ENCODE measurements around the gene MLST8. TPM values are rescaled to one million over a fixed set of nuclear protein-coding genes. Genes with fewer than 3 reads are reported as not detected.

The MLST8 gene
- 38.1 to 52.1 TPM (median 49.1 TPM) in 5 replicates for total RNA-seq (2022; extraction: Qiagen RNA extraction; ENCODE audit: low read depth)

GRCh38 chr16:2205104-2205966 lies at the start of gene MLST8:
TSS of gene MLST8 (plus strand) at chr16:2205454. CDS start at chr16:2206086, 632 bp downstream.

DNA sequence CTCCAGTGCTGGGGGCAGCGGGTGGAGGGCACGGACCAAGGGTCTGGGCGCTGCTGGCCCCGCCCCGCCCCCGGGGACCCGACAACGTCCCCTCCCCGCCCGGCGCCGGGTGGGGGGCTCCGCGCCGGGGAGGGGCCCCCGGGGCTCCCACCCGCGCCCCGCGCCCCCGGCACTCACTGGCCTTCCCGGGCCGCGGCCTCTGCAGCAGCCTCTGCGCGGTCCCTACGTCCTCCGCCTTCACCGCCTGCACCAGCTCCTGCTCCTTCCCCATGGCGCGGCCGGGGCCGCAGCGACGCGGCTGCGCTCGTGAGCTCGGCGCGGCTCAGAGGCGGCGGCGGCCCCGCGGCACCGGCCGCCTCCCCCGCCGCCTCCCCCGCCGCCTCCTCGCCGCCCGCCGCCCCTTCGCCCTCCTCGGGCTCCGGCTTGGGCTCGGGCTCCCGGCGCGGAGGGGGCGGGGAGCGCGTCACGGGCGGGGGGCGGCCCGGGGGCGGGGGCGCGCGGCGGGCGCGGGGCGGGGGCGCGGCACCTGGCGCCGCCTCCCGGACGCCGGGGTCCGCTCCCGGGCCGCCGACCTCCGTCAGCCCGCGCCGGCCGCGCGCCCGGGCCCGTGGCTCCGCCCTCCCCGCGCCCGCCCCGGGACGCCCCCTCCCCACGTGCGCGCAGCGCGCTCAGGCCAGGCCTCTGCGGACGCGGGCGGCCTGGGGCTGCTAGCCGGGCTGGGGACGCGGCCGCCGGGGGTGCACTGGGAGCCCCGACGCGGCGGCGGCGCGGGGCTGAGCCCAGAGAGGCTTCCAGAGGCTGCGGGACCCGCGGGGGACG lies 8.9 kb upstream of the MLST8 start, which contains the start of gene CASKIN1:
Gene CASKIN1 (minus strand): TSS at position 444 of the 819 bp plus-strand sequence. CDS start 173 bp downstream, at position 271.

DNA sequence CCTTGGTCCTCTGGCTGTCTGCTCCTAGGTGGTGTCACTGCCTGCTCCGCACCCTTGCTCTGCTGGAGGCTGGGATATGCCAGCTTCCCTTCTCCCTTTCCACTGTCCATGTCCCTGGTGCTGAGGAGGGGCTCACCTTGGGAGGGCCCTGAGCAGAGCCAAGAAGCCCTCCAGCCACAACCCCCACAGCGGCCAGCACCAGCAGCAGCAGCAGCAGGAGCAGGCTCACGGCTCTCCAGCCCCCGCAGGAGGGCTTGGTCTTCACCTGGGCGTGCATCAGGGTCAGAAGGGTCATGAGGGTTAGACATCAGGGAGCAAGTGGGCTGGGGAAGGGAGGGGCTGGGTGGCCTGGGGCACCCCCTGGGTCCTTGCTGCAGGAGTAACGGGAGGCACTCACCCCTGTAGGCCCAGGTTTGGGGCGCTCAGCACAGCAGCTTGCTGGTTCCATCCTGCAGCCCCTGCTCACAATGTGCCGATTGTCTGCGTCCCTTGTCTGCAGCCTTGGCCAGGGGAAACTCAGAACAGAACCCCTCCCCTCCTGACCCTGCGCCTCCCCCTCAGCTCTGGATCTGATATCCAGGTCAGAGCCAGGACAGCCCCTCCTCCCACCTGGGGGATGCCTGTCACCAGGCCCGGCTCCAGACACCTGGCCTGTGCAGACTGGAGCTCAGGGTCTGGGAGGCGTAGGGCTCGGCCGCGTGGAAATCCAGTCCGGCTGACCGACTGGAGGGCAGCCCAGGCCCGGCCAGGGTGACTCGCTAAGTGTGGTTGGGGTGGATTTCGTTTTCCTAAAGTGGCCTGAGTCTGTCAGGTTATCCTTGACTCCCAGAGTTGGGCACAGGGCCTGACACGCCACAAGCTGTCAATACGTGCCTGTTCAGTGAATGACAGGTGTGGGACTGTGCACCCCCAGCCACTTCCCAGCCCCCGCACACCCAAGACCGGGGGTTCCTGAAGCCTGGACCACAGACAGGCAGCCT lies 5.4 kb downstream of the MLST8 start, which contains the start of gene BRICD5:
Gene BRICD5 (minus strand): TSS at position 478 of the 980 bp plus-strand sequence. CDS start 30 bp downstream, at position 448.

DNA sequence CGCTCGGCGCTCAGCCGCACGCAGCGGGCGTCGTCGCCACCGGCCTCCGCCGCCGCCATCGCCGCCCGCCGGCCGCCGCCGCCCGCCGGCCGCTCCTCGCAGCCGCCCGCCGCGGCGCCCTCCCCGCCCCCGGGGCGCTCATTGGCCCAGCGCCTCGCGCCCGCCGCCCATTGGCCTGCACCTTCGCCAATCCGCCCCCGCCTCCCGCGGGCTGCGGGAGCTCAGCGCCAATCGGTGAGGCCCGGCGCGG lies 9.4 kb downstream of the MLST8 start, which contains the start of gene PGP:
Gene PGP (minus strand): TSS at position 122 of the 250 bp plus-strand sequence. CDS start 63 bp downstream, at position 59.

DNA sequence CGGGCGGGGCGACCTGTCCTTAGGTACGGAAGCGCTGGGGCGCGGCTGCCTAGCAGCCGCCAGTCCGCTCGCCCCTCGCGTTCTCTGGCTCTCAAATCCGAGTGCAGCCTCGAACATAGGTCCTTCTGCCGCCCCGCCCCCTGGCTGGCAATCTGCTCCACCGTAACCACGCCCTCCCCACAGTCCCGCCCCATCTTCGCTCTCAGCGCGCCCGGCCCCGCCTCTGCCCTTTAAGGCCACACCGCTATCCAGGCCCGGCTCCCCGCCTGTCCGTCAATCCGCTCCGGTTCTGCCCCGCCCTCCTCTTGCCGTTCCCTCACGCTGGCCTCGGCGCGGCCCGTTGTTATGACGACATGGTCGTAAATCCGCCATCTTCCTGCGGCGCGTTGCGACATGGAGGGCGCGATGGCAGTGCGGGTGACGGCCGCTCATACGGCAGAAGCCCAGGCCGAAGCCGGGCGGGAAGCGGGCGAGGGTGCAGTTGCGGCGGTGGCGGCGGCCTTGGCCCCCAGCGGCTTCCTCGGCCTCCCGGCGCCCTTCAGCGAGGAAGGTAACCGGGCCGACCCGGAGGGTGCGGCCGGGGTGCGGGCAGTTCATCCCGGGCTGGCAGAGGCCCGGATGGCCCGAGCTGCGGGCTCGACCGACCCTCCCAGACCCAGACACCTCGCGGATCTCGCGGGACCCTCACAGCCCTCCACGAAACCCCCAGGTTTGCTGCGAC lies 18.1 kb downstream of the MLST8 start, which contains the start of gene E4F1:
Gene E4F1 (plus strand): TSS at position 371 of the 721 bp plus-strand sequence. CDS start 23 bp downstream, at position 394.

DNA sequence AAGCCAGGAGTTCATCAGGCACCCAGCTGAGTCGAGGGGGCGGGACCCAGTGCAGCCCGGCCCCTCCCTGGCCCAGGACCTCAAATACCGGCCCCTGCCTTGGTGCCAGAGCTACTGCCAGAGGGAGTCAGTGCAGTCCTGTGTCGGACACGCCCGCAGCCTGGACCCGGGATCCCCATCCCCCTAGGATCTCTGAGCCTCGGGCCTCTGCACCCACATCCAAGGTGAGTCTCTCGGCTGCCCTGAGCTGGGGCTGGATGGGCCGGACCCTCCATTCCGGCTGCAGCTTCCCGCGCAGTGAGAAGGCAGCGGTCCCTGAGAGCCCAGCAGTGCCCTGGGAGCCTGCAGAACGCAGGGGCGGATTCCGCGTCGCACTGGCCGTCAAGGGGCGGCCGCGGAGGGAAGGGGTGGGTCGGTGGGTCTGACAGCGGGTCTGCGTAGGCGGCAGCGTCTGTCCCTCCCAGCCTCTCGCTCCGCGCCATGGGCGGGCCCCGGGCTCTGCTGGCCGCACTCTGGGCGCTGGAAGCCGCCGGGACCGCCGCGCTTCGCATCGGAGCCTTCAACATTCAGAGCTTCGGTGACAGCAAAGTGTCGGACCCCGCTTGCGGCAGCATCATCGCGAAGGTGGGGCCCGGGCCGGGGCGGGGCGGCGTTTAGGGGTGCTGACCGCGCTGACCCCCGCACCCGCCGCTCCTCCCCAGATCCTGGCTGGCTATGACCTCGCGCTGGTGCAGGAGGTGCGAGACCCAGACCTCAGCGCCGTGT lies 31.3 kb downstream of the MLST8 start, which contains the start of gene DNASE1L2:
Gene DNASE1L2 (plus strand): TSS at position 108 of the 765 bp plus-strand sequence. CDS start 373 bp downstream, at position 481.

DNA sequence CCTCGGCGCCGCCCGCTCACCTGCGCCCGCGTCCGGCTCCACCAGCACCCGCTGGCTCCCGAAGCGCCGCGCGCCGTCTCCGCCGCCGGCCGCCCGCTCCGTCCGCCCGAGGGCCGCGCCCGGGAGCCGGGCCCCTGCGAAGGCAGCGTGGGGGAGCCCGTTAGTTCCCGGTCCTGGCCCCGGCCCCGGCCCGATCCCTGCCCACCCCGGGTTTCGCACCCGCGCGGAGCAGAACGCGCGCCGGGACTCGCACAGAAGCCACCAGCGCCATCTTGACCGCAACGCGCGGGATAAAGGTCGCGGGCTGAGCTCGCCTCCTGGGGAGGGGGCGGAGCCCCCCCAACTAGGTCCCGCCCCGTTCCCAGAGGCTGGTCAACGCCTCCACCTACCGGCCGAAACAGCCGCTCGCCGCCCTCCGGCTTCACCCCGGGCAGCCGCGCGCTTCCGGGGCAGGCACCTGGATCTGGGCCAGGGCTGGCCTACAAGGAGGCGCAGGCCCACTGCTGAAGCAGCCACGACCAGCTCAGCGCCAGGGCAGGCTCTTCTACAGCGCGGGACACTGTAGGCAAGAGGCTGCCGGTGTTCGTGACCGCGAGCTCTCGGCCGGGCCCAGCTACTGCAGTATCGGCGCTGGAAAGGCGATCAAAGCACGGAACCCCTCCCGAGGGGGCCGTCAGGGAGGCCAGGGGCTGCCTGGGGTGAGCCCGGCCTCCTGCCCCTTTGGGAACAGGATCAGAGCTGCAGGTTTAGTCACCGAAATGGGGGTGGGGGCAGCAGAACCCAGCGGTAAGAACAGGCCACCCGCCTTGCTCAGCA lies 46.2 kb downstream of the MLST8 start, which contains the start of gene ECI1:
Gene ECI1 (minus strand): TSS at position 292 of the 816 bp plus-strand sequence. CDS start 21 bp downstream, at position 271.

Other genes starting within 250 kb of the MLST8 start
- 238 to 320 TPM (median 255 TPM) in 5 replicates for gene NDUFB10, start 245.9 kb upstream of the MLST8 start, total RNA-seq (2022; extraction: Qiagen RNA extraction; ENCODE audit: low read depth)
- gene RPS2, start 240.6 kb upstream of the MLST8 start, total RNA-seq (2022; extraction: Qiagen RNA extraction; ENCODE audit: low read depth), result 4,023 to 5,272 TPM (median 5,225 TPM) in 5 replicates
- gene RNF151, start 238.6 kb upstream of the MLST8 start, total RNA-seq (2022; extraction: Qiagen RNA extraction; ENCODE audit: low read depth), result not detected in 5 replicates
- gene TBL3, start 233.4 kb upstream of the MLST8 start, total RNA-seq (2022; extraction: Qiagen RNA extraction; ENCODE audit: low read depth), result 28.5 to 41.0 TPM (median 37.8 TPM) in 5 replicates
- 0.25 to 0.58 TPM (median 0.37 TPM) in 3 of 5 replicates, not detected in the others for gene NOXO1, start 224.0 kb upstream of the MLST8 start, total RNA-seq (2022; extraction: Qiagen RNA extraction; ENCODE audit: low read depth)
- 21.9 to 49.2 TPM (median 39.8 TPM) in 5 replicates for gene GFER, start 221.3 kb upstream of the MLST8 start, total RNA-seq (2022; extraction: Qiagen RNA extraction; ENCODE audit: low read depth)
- 5.5 to 8.3 TPM (median 8.1 TPM) in 5 replicates for gene SYNGR3, start 215.5 kb upstream of the MLST8 start, total RNA-seq (2022; extraction: Qiagen RNA extraction; ENCODE audit: low read depth)
- gene ZNF598, start 195.6 kb upstream of the MLST8 start, total RNA-seq (2022; extraction: Qiagen RNA extraction; ENCODE audit: low read depth), result 43.7 to 60.1 TPM (median 56.5 TPM) in 5 replicates
- gene NPW, start 185.7 kb upstream of the MLST8 start, total RNA-seq (2022; extraction: Qiagen RNA extraction; ENCODE audit: low read depth), result 0.44 to 1.7 TPM (median 0.85 TPM) in 5 replicates
- gene NHERF2, start 178.6 kb upstream of the MLST8 start, total RNA-seq (2022; extraction: Qiagen RNA extraction; ENCODE audit: low read depth), result 48.2 to 73.8 TPM (median 68.4 TPM) in 5 replicates
- gene NTHL1, start 157.6 kb upstream of the MLST8 start, total RNA-seq (2022; extraction: Qiagen RNA extraction; ENCODE audit: low read depth), result 37.9 to 51.7 TPM (median 44.3 TPM) in 5 replicates
- gene TSC2, start 157.5 kb upstream of the MLST8 start, total RNA-seq (2022; extraction: Qiagen RNA extraction; ENCODE audit: low read depth), result 30.8 to 44.5 TPM (median 43.0 TPM) in 5 replicates
- gene PKD1, start 69.6 kb upstream of the MLST8 start, total RNA-seq (2022; extraction: Qiagen RNA extraction; ENCODE audit: low read depth), result 36.9 to 55.8 TPM (median 48.0 TPM) in 5 replicates
- 2.4 to 4.9 TPM (median 2.9 TPM) in 5 replicates for gene RAB26, start 56.8 kb upstream of the MLST8 start, total RNA-seq (2022; extraction: Qiagen RNA extraction; ENCODE audit: low read depth)
- gene TRAF7, start 49.7 kb upstream of the MLST8 start, total RNA-seq (2022; extraction: Qiagen RNA extraction; ENCODE audit: low read depth), result 37.1 to 58.7 TPM (median 50.7 TPM) in 5 replicates
- 0.35 to 0.55 TPM (median 0.45 TPM) in 5 replicates for gene CASKIN1, start 8.8 kb upstream of the MLST8 start, total RNA-seq (2022; extraction: Qiagen RNA extraction; ENCODE audit: low read depth)
- gene BRICD5, start 5.4 kb downstream of the MLST8 start, total RNA-seq (2022; extraction: Qiagen RNA extraction; ENCODE audit: low read depth), result 3.6 to 6.2 TPM (median 5.0 TPM) in 5 replicates
- 18.4 to 32.7 TPM (median 32.3 TPM) in 5 replicates for gene PGP, start 9.4 kb downstream of the MLST8 start, total RNA-seq (2022; extraction: Qiagen RNA extraction; ENCODE audit: low read depth)
- 15.7 to 26.0 TPM (median 24.9 TPM) in 5 replicates for gene E4F1, start 18.1 kb downstream of the MLST8 start, total RNA-seq (2022; extraction: Qiagen RNA extraction; ENCODE audit: low read depth)
- 0.80 to 1.7 TPM (median 1.6 TPM) in 5 replicates for gene DNASE1L2, start 31.0 kb downstream of the MLST8 start, total RNA-seq (2022; extraction: Qiagen RNA extraction; ENCODE audit: low read depth)
- 47.7 to 92.0 TPM (median 91.2 TPM) in 5 replicates for gene ECI1, start 46.1 kb downstream of the MLST8 start, total RNA-seq (2022; extraction: Qiagen RNA extraction; ENCODE audit: low read depth)
- gene RNPS1, start 62.7 kb downstream of the MLST8 start, total RNA-seq (2022; extraction: Qiagen RNA extraction; ENCODE audit: low read depth), result 248 to 285 TPM (median 258 TPM) in 5 replicates
- gene ABCA3, start 135.3 kb downstream of the MLST8 start, total RNA-seq (2022; extraction: Qiagen RNA extraction; ENCODE audit: low read depth), result 15.9 to 20.5 TPM (median 20.2 TPM) in 5 replicates
- 18.2 to 24.3 TPM (median 22.2 TPM) in 5 replicates for gene CCNF, start 224.0 kb downstream of the MLST8 start, total RNA-seq (2022; extraction: Qiagen RNA extraction; ENCODE audit: low read depth)